ENCODE measurements around the gene LAMB1.

Gene LAMB1

DNA sequence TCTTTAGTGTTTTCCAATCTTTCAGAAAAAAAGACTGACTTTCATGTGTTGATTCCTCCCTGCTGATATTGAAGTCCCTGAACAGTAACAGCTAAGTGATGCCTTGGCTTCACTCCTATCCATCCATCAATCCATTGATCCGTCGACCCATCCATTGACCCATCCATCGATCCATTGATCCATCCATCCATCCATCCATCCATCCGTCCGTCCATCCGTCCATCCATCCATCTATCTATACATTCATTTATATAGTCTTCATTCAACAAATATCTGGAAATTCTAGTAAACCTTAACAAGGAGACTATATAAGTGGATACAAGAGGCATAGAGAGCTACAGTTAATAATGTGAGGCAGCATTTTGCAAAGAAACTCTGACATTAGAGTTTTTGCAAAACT lies 21.6 kb upstream of the LAMB1 start:
- no peak for DNase-seq
- in situ Hi-C loops (cut with HindIII; ENCODE audit: low pct_ligation_motif_present, low pct_unique_long_range_greater_than_20kb, low sequenced_read_pairs): no loop called here

- DNase-seq: no peak
- in situ Hi-C loops (cut with HindIII; ENCODE audit: low pct_ligation_motif_present, low pct_unique_long_range_greater_than_20kb, low sequenced_read_pairs): no loop called here
Measured at GRCh38 chr7:108020585-108020984, 17.6 kb upstream of the LAMB1 start.

- in situ Hi-C loops (cut with HindIII; ENCODE audit: low pct_ligation_motif_present, low pct_unique_long_range_greater_than_20kb, low sequenced_read_pairs): no loop called here
- DNase-seq: no peak
Measured at GRCh38 chr7:108018668-108019067, 15.7 kb upstream of the LAMB1 start.

- in situ Hi-C loops (cut with HindIII; ENCODE audit: low pct_ligation_motif_present, low pct_unique_long_range_greater_than_20kb, low sequenced_read_pairs): no loop called here
- DNase-seq: no peak
Measured at GRCh38 chr7:108017776-108018151, 14.8 kb upstream of the LAMB1 start.

- in situ Hi-C loops (cut with HindIII; ENCODE audit: low pct_ligation_motif_present, low pct_unique_long_range_greater_than_20kb, low sequenced_read_pairs): no loop called here
- peak; percentile 75 for DNase-seq
Measured at GRCh38 chr7:108016841-108017775, 14.1 kb upstream of the LAMB1 start.

GRCh38 chr7:108015740-108016139 lies 12.8 kb upstream of the LAMB1 start:
- in situ Hi-C loops (cut with HindIII; ENCODE audit: low pct_ligation_motif_present, low pct_unique_long_range_greater_than_20kb, low sequenced_read_pairs): no loop called here
- DNase-seq: no peak

DNA sequence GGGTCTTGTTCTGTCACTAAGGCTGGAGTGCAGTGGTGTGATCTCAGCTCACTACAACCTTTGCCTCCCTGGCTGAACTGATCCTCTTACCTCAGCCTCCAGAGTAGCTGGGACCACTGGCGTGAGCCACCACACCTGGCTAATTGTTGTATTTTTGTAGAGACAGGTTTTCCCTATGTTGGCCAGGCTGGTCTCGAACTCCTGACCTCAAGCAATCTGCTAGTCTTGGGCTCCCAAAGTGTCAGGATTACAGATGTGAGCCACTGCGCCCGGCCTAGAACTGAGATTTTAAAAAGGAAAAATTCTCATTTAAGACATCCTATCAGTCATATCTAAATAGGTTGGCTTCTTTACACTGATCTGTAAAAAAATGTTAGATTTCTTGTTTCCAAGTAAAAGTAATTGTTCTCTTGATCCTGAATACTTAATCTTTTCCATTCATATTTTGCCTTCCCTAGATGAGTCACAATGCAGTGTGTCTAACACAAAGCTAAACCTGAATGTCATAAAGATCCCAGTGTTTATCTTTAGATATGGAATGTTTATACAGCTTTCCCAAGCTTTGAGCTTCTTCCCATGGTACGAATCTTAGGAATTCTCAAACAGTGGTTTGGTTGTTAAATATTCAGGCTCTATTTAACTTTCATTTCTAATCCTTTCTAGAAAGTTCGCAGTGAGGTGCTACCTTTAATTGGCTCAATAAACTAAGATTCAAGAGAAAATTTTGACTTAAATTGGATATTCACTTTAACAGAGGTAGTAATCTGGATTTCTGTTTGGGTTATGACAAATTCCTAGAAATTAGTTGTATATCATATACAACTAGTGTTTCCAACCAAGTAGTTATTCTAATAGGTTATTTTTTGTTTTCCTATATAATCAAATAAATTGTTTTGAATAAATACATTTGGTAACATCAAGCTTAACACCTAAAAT lies 12.1 kb upstream of the LAMB1 start:
- no peak for DNase-seq
- in situ Hi-C loops (cut with HindIII; ENCODE audit: low pct_ligation_motif_present, low pct_unique_long_range_greater_than_20kb, low sequenced_read_pairs): no loop called here

DNA sequence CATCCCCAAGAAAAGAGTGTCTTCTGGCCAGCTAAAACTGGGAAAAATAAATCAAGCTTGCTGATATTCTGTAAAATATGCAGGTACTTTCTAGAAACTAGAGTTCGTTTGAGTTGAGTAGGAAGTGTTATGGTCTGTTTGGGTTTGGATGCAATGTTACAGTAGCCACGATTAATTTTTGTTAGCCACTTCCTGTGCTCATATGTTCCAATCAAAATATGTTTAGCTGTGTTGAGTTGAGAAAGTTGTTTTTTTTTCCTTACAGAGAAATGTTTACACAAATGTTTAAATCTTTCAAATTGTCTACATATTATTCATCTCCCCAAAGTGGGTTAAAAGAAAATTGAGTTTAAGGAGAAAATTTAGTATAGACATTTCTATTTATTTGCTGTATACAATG lies 11.3 kb upstream of the LAMB1 start:
- in situ Hi-C loops (cut with HindIII; ENCODE audit: low pct_ligation_motif_present, low pct_unique_long_range_greater_than_20kb, low sequenced_read_pairs): no loop called here
- DNase-seq: no peak

- in situ Hi-C loops (cut with HindIII; ENCODE audit: low pct_ligation_motif_present, low pct_unique_long_range_greater_than_20kb, low sequenced_read_pairs): no loop called here
Measured at GRCh38 chr7:108012499-108013430, 9.8 kb upstream of the LAMB1 start.

GRCh38 chr7:108010377-108010776 lies 7.4 kb upstream of the LAMB1 start:
- in situ Hi-C loops (cut with HindIII; ENCODE audit: low pct_ligation_motif_present, low pct_unique_long_range_greater_than_20kb, low sequenced_read_pairs): no loop called here
- DNase-seq: peak; percentile 74

More at GRCh38 chr7:108012499-108013430, 9.8 kb upstream of the LAMB1 start:
- peak; percentile 52 for DNase-seq

- DNase-seq: peak; percentile 54
- in situ Hi-C loops (cut with HindIII; ENCODE audit: low pct_ligation_motif_present, low pct_unique_long_range_greater_than_20kb, low sequenced_read_pairs): no loop called here
Measured at GRCh38 chr7:108009873-108010272, 6.9 kb upstream of the LAMB1 start.

DNA sequence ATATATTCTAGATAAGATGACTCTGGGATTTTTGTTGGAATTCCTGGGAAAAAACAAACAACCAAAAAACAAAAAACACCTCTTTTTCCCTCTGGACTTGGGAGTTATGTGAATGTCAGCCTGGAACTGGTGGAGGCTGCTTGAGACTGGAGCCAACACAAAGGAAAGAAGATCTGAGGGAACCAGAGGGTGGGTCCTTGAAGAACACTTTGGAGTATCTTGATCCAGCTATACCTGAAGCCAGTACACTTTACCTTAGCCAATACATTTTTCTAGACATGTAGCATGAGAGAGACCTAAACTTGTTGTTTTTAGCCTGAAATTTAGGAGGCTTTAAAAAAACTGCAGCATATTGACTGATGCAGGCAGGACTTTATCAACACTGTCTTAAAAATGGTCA lies 5.9 kb upstream of the LAMB1 start:
- in situ Hi-C loops (cut with HindIII; ENCODE audit: low pct_ligation_motif_present, low pct_unique_long_range_greater_than_20kb, low sequenced_read_pairs): no loop called here
- no peak for DNase-seq

DNA sequence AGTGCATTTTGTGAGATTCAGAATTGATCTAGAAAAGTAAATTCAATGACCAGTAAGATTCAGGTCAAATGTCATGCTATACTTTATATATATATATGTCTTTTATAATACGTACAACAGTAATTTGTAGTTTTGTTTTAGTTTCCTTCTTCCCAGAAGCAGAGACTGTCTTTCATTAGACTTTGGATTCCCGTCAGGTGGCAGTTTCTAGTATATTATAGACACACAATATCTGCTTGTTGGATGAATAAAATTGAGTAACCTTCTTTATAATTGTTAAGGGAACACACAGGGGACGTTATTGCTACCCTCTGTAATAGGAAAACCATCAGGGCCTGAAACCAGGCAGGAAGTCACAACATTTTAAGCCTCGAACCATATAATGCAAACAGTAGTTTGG lies 5.3 kb upstream of the LAMB1 start:
- in situ Hi-C loops (cut with HindIII; ENCODE audit: low pct_ligation_motif_present, low pct_unique_long_range_greater_than_20kb, low sequenced_read_pairs): no loop called here

GRCh38 chr7:108007762-108008161 lies 4.8 kb upstream of the LAMB1 start:
- in situ Hi-C loops (cut with HindIII; ENCODE audit: low pct_ligation_motif_present, low pct_unique_long_range_greater_than_20kb, low sequenced_read_pairs): no loop called here
- no peak for DNase-seq

More for the DNA sequence above, 5.3 kb upstream of the LAMB1 start:
- DNase-seq: no peak

GRCh38 chr7:108007261-108007660 lies 4.3 kb upstream of the LAMB1 start:
- no peak for DNase-seq
- in situ Hi-C loops (cut with HindIII; ENCODE audit: low pct_ligation_motif_present, low pct_unique_long_range_greater_than_20kb, low sequenced_read_pairs): no loop called here

DNA sequence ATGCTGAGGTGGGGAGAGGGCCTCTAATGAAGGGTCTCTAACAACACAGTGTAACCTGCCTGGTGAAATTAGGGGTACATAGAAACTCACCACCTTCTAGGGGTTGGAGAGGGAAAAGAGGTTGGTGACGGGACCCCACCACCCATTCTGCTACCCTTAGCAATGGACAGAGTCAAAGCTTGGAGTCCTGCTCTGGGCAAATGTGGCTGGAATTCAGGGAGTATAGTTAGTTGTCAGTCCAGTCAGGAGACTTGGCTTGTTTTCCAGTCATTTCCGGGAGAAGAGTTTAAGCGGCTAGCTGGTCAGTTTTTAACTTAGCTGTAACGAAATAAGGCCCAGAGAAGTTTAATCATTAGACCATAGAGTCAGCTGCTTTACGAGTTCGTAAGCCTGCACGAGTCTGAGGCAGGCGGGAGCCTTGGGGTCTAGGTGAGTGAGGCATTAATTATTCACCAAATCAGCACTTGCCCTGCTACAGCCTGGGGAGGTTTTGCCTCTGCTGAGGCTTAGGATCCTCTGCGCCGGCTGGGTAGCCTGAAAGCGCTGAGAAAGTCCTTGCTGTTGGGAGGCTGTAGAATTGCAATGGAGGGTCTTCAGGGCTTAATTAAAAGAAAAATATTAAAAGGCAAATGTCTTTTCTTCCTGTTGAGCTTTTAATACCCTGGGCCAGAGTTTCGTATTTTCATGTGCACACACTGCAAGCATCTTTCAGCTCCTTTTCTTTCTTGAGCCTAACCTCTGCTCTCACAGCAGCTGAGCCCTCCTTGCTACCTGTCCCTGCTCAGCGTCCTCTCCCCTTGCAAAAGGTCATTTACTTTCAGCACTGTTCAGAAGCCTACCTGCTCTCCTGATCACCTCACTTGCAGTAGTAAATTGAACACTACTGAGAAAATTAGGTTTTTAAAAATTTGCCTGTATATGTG lies 1.5 kb upstream of the LAMB1 start:
- DNase-seq: peak; percentile 100
- in situ Hi-C loops (cut with HindIII; ENCODE audit: low pct_ligation_motif_present, low pct_unique_long_range_greater_than_20kb, low sequenced_read_pairs): no loop called here

DNA sequence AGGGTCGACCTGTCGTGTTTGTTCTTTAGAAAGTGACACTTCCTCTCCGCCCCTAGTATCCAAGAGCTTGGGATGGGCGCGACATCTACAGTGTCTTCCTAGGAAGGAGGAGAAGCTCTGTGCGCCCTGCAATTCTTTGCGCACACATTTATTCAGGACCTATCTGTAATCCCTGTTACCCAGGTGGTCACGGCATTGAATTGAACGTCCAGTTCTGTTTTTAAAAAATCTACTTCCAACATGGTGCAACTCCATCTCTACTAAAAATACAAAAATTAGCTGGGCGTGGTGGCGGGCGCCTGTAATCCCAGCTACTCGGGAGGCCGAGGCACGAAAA lies 606 bp upstream of the LAMB1 start:
- in situ Hi-C loops (cut with HindIII; ENCODE audit: low pct_ligation_motif_present, low pct_unique_long_range_greater_than_20kb, low sequenced_read_pairs): no loop called here
- no peak for DNase-seq
